Testis (tissue), 3 donors: Measurements from ENCODE around the gene TIGD4. TPM values are rescaled to one million over a fixed set of nuclear protein-coding genes. Genes with fewer than 3 reads are reported as not detected.

ENCODE experiments used
- DNase-seq: peaks from one replicate; pipeline ENCODE4 v3.0.0-alpha.2; 2019
- H3K27ac ChIP-seq, 2 donors: fragments of 200-600 bp; sonication (generic); one replicate each; pipeline ENCODE4 v1.5.1; 2019
- H3K27me3 ChIP-seq: fragments of 200-600 bp; sonication (generic); one replicate; pipeline ENCODE4 v1.5.1; 2019
- H3K36me3 ChIP-seq: fragments of 200-600 bp; sonication (generic); one replicate; pipeline ENCODE4 v1.5.1; 2017; ENCODE audit warnings: low read depth; ENCODE audit errors: missing control alignments
- H3K4me1 ChIP-seq: fragments of 200-600 bp; sonication (generic); one replicate; pipeline ENCODE4 v1.5.1; 2019
- H3K4me3 ChIP-seq, 2 donors: fragments of 200-600 bp; sonication (generic); one replicate each; pipeline ENCODE4 v1.5.1; 2017 to 2019
- H3K9me3 ChIP-seq: fragments of 200-600 bp; sonication (generic); one replicate; pipeline ENCODE4 v1.5.1; 2017
- POLR2A ChIP-seq: fragments of 450-650 bp; IDR thresholded peaks from one replicate; pipeline ENCODE4 v1.6.1; 2017; ENCODE audit warnings: antibody characterized with exemption, mild to moderate bottlenecking, moderate library complexity
- WGBS, 2 donors: methylation state at CpG; one replicate each; pipeline ENCODE4 v1.1.5; 2018; 5-methylcytosine and 5-hydroxymethylcytosine counted together
- intact Hi-C: fragments of 100-400 bp; cut with DNase I; formaldehyde crosslinking; loops from one replicate; pipeline ENCODE4 v1.15.1; 2023; ENCODE audit warnings: low total_unique reads
- polyA plus RNA-seq: library from polyadenylated mRNA; stranded (reverse); fragments of 350-450 nt; fragmentation: Illumina TruSeq; extraction: RNeasy Lipid Tissue Mini Kit (QIAGEN cat#74804); gene quantifications from one replicate; pipeline ENCODE4 v1.2.3, GENCODE V29; 2014; ENCODE audit warnings: low read depth, low replicate concordance; ENCODE audit not compliant: insufficient read depth
- total RNA-seq, 2 donors: library from RNA; depleted of rRNA; stranded (reverse); fragments of >200 nt; gene quantifications; one replicate each; pipeline ENCODE4 v1.2.3, GENCODE V29; 2016
- TF ChIP-seq, protein P1 (sequence below), 3 experiments: fragments of 450-650 bp in 2 of 3; fragments of 200-600 bp in 1 of 3; sonication (generic) in 1 of 3; IDR thresholded peaks; one replicate each; pipeline ENCODE4 v1.5.1; 2016 to 2019; ENCODE audit warnings: antibody characterized with exemption in 3 of 3, mild to moderate bottlenecking in 2 of 3, moderate library complexity in 1 of 3

TIGD4 gene
- total and polyA plus RNA-seq, 3 donors from 2014 or later, result 2.2 to 6.7 (median 3.2) TPM

DNA sequence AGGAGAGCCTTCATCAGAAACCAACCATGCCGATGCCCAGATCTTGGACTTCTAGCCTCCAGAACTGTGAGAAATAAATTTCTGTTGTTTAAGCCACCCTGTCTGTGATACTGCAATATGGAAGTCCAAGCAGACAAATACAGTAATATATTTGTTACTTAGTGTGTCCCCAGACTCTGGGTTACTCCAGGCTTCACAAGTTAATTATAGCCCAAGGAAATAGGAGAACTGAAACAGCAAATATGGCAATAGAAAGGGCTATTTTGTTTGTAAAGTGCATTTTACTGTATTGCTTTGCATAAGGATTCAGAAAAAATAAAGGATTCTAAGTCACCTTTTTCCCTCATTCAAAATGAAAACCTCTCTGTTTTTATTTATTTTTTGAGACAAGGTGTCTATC lies 15.7 kb downstream of the TIGD4 start:
- no peaks in the 10 kb centered on the region for H3K27me3 ChIP-seq
- intact Hi-C loops, result no loop called here
- no peak overlapping the region for H3K4me3 ChIP-seq
- WGBS, 2 donors, result 79 to 94% methylated on average over 1 of the region's 1 CpG
- TF ChIP-seq, protein P1, sequence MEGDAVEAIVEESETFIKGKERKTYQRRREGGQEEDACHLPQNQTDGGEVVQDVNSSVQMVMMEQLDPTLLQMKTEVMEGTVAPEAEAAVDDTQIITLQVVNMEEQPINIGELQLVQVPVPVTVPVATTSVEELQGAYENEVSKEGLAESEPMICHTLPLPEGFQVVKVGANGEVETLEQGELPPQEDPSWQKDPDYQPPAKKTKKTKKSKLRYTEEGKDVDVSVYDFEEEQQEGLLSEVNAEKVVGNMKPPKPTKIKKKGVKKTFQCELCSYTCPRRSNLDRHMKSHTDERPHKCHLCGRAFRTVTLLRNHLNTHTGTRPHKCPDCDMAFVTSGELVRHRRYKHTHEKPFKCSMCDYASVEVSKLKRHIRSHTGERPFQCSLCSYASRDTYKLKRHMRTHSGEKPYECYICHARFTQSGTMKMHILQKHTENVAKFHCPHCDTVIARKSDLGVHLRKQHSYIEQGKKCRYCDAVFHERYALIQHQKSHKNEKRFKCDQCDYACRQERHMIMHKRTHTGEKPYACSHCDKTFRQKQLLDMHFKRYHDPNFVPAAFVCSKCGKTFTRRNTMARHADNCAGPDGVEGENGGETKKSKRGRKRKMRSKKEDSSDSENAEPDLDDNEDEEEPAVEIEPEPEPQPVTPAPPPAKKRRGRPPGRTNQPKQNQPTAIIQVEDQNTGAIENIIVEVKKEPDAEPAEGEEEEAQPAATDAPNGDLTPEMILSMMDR (IDR thresholded peaks at IDR 0.05), result no peak
- TF ChIP-seq POLR2A, result no peak
- no peaks in the 10 kb centered on the region for H3K9me3 ChIP-seq
- no peaks in the 10 kb centered on the region for H3K4me1 ChIP-seq
- no peaks in the 10 kb centered on the region for H3K36me3 ChIP-seq
- H3K27ac ChIP-seq, result no peak overlapping the region
- no peak for DNase-seq

DNA sequence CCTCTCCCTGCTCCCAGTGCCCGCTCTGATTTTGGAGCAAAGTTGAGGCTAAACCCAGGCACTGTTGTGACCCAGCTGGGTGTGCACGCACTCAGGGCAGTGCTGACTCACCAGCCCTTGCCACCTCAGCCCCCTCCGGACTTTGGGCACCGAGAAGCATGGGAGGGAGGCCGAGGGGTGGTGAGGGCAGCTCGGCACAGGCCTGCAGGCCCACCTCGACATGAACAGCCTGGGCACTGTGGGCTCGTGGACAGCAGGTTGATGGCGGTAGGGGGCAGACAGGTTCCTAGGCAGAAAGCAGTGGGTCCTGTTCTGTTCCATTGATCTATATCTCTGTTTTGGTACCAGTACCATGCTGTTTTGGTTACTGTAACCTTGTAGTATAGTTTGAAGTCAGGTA lies 30.9 kb downstream of the TIGD4 start:
- H3K4me1 ChIP-seq, result no peaks in the 10 kb centered on the region
- intact Hi-C loops, result no loop called here
- no peak for DNase-seq
- no peak overlapping the region for H3K4me3 ChIP-seq
- H3K27me3 ChIP-seq, result no peaks in the 10 kb centered on the region
- WGBS, 2 donors, result 96 to 100% methylated on average over 2 to 9 of the region's 9 CpGs
- no peak overlapping the region for H3K27ac ChIP-seq
- H3K9me3 ChIP-seq, result no peaks in the 10 kb centered on the region
- TF ChIP-seq POLR2A, result no peak
- TF ChIP-seq, protein P1 (IDR thresholded peaks at IDR 0.05), result no peak
- no peaks in the 10 kb centered on the region for H3K36me3 ChIP-seq

DNA sequence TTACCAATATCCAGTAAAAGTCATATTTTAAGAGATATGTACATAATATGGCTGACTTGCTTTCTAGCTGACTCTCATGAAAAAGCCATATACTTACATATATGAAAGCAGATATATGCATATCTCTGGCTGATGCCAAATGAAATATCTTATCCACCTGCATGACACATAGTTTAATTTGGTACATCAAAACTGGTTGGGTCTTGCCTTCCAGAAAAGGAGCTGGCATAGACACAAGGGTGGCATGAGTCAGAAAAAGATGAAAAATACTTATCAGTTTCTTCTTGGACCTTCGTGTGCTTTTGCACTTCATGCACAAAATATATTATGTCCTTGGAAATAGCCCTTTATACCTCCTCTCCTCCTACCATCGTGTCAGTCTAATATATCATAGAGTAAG lies 32.1 kb downstream of the TIGD4 start:
- no peaks in the 10 kb centered on the region for H3K36me3 ChIP-seq
- 20 to 59% methylated on average over 2 of the region's 2 CpGs for WGBS, 2 donors
- intact Hi-C loops, result no loop called here
- no peaks in the 10 kb centered on the region for H3K27me3 ChIP-seq
- H3K9me3 ChIP-seq, result no peaks in the 10 kb centered on the region
- TF ChIP-seq, protein P1 (IDR thresholded peaks at IDR 0.05), result no peak
- TF ChIP-seq POLR2A, result no peak
- no peak overlapping the region for H3K27ac ChIP-seq
- no peak overlapping the region for H3K4me3 ChIP-seq
- DNase-seq, result no peak
- no peaks in the 10 kb centered on the region for H3K4me1 ChIP-seq

DNA sequence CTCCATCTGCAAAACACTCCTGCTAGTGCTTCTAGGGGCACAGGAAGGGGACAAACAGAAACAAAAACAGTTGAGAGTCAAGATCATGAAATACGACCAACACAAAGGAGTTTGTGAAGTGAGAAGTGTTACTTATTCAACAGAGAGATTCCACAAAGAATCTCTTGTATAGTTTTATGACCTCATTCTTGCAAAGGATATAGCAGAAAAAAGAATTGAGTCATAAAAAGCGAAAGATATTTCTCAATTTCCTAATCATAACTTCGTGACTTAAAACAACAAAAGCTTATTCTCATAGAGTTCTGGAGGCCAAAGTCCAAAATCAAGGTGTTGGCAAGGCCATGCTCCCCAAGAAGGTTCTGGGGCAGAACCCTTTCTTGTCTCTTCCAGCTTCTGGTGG lies 40.7 kb downstream of the TIGD4 start:
- 53 to 70% methylated on average over 3 of the region's 3 CpGs for WGBS, 2 donors
- TF ChIP-seq, protein P1 (IDR thresholded peaks at IDR 0.05), result no peak
- no peak for TF ChIP-seq POLR2A

DNA sequence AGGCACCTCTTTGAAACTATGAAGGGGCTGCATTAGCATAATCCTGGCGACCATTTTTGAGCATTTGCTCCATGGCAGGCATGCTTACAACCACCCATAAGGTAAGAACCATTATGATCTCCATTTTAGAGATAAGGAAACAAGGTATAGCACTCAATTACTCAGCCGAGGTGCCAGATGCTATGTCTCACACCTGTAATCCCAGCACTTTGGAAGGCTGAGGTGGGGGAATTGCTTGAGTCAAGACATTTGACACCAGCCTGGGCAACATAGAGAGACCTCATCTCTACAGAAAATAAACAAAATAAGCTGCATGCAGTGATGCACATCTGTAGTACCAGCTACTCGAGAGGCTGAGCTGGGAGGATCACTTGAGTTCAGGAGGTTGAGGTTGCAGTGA lies 43.6 kb downstream of the TIGD4 start:
- 65 to 70% methylated on average over 3 of the region's 3 CpGs for WGBS, 2 donors
- Histone ChIP-seq H3K27me3 (no peaks in the 10 kb centered on the region), H3K9me3 (no peaks in the 10 kb centered on the region), H3K4me1 (no peaks in the 10 kb centered on the region), H3K4me3 (no peak overlapping the region), H3K27ac (no peak overlapping the region), H3K36me3 (no peaks in the 10 kb centered on the region)
- intact Hi-C loops, result no loop called here
- TF ChIP-seq, protein P1 (IDR thresholded peaks at IDR 0.05), result no peak
- no peak for TF ChIP-seq POLR2A
- no peak for DNase-seq

More for the DNA sequence above, 40.7 kb downstream of the TIGD4 start:
- DNase-seq, result no peak
- Histone ChIP-seq H3K36me3 (no peaks in the 10 kb centered on the region), H3K27ac (no peak overlapping the region), H3K4me1 (no peaks in the 10 kb centered on the region), H3K9me3 (no peaks in the 10 kb centered on the region), H3K4me3 (no peak overlapping the region), H3K27me3 (no peaks in the 10 kb centered on the region)
- intact Hi-C loops, result no loop called here
